Mucosa of descending colon (tissue), 3 donors: ENCODE data around the gene VAMP2. TPM values are rescaled to one million over a fixed set of nuclear protein-coding genes. Genes with fewer than 3 reads are reported as not detected.

Experiments used
- ATAC-seq: fragments of 200-7000 bp; cut with Tn5 transposase; one replicate; pipeline ENCODE4 v1.9.1; 2020; ENCODE audit warnings: mild to moderate bottlenecking, moderate library complexity
- DNase-seq, 3 donors: peaks; one replicate each; pipeline ENCODE4 v3.0.0-alpha.2; 2020
- H3K36me3 ChIP-seq: fragments of 200-600 bp; one replicate; pipeline ENCODE4 v1.8.0; 2021; ENCODE audit warnings: low read depth, mild to moderate bottlenecking
- H3K4me1 ChIP-seq: fragments of 200-600 bp; one replicate; pipeline ENCODE4 v1.8.0; 2021; ENCODE audit warnings: low read depth, mild to moderate bottlenecking
- H3K4me3 ChIP-seq: fragments of 200-600 bp; one replicate; pipeline ENCODE4 v1.8.0; 2021; ENCODE audit warnings: mild to moderate bottlenecking
- H3K9me3 ChIP-seq: fragments of 200-600 bp; one replicate; pipeline ENCODE4 v1.8.0; 2021; ENCODE audit warnings: mild to moderate bottlenecking
- CTCF ChIP-seq: fragments of 200-600 bp; IDR thresholded peaks from one replicate; pipeline ENCODE4 v1.8.0; 2022; ENCODE audit warnings: antibody characterized with exemption, mild to moderate bottlenecking
- intact Hi-C, 2 donors: fragments of 100-400 bp; cut with DNase I in 1 of 2; cut with micrococcal nuclease in 1 of 2; formaldehyde crosslinking; loops; one replicate each; pipeline versions ENCODE4 v1.11.0 to v1.11.1; 2022; cut with DNase I, micrococcal nuclease
- total RNA-seq, 3 donors: library from RNA; stranded (reverse); fragmentation: NEBNext Ultra II Directional in 2 of 3; extraction: Animal tissue kit (Norgen Biotek cat#: 25700) in 2 of 3; gene quantifications; one replicate each; pipeline versions ENCODE4 v1.2.1 to v1.2.4, GENCODE V29; 2021 to 2023
- donor health status: DM: no; HTN: no; CAD: no; lungs with moderate emphysema.
- donor health status: DM: no; HTN: no; CAD: no.
- donor health status: DM: no; HTN: yes; CAD: no.

Gene VAMP2
- total RNA-seq, 3 donors from 2014 or later, result 56.4 to 77.2 (median 62.8) TPM

GRCh38 chr17:8117980-8118768 lies 44.6 kb downstream of the VAMP2 start, which contains the start of gene ALOXE3:
Gene ALOXE3, minus strand, starts transcription at chr17:8118514. Its CDS starts 524 bp downstream, at chr17:8117990.
- TF ChIP-seq CTCF, result no peak
- Histone ChIP-seq H3K4me3 (no peak within 1 kb of the TSS), H3K4me1 (peaks cover 40% of the 10 kb centered on the region), H3K9me3 (no peaks in the 10 kb centered on the region), H3K36me3 (no peaks in the 10 kb centered on the region)
- peak in 1 of 3 donors; percentile 42 for DNase-seq
- peak; percentile 58 for ATAC-seq
- intact Hi-C loops, result no loop called here

GRCh38 chr17:8117367-8117979 lies 45.3 kb downstream of the VAMP2 start:
- Histone ChIP-seq H3K4me3 (no peak overlapping the region), H3K9me3 (no peaks in the 10 kb centered on the region), H3K36me3 (no peaks in the 10 kb centered on the region), H3K4me1 (peaks cover 33% of the 10 kb centered on the region)
- TF ChIP-seq CTCF, result no peak
- no peak for DNase-seq
- no peak for ATAC-seq
- intact Hi-C loops, result no loop called here

DNA sequence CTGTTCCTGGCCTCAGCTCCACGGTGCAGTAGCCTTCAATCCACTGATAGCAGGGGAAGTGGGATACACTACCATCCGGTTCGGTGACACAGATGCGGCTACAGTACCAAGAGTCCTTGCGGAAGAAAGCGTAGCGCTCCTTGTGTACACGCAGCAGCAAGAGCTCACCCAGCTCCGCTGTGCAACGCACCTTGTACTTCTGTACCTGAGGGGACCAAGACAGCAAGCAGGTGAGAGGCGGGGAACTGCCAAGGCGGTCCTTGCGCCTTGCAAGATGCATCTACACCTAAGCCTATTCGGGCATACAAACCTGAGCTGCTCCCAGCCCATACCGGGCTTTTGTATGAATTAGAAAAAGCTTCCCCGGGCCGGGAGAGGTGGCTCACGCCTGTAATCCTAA lies 46.0 kb downstream of the VAMP2 start:
- peaks cover 30% of the 10 kb centered on the region for H3K4me1 ChIP-seq
- H3K36me3 ChIP-seq, result no peaks in the 10 kb centered on the region
- H3K4me3 ChIP-seq, result no peak overlapping the region
- ATAC-seq (no peak), DNase-seq (no peak)
- no peaks in the 10 kb centered on the region for H3K9me3 ChIP-seq
- TF ChIP-seq CTCF, result no peak
- intact Hi-C loops, result no loop called here

GRCh38 chr17:8110907-8111306 lies 51.8 kb downstream of the VAMP2 start:
- intact Hi-C loops, result no loop called here
- no peaks in the 10 kb centered on the region for H3K36me3 ChIP-seq
- H3K9me3 ChIP-seq, result no peaks in the 10 kb centered on the region
- no peak for ATAC-seq
- no peak for DNase-seq
- H3K4me3 ChIP-seq, result no peak overlapping the region
- no peak for TF ChIP-seq CTCF
- H3K4me1 ChIP-seq, result peaks cover 8% of the 10 kb centered on the region

GRCh38 chr17:8110456-8110804 lies 52.3 kb downstream of the VAMP2 start:
- no peak for TF ChIP-seq CTCF
- intact Hi-C loops, result no loop called here
- ATAC-seq (no peak), DNase-seq (no peak)
- H3K4me1 ChIP-seq, result peaks cover 8% of the 10 kb centered on the region
- no peak overlapping the region for H3K4me3 ChIP-seq
- no peaks in the 10 kb centered on the region for H3K36me3 ChIP-seq
- H3K9me3 ChIP-seq, result no peaks in the 10 kb centered on the region
